NCI-H2196 treated with DMSO at 0.1 percent for 48 hours (cell line): ENCODE measurements around the gene ELFN2.

Source experiments
- DNase-seq: peaks from one replicate; lab custom pipeline; 2025; ENCODE audit not compliant: unreplicated experiment; lab: John Stamatoyannopoulos, UW

ELFN2 gene

DNA sequence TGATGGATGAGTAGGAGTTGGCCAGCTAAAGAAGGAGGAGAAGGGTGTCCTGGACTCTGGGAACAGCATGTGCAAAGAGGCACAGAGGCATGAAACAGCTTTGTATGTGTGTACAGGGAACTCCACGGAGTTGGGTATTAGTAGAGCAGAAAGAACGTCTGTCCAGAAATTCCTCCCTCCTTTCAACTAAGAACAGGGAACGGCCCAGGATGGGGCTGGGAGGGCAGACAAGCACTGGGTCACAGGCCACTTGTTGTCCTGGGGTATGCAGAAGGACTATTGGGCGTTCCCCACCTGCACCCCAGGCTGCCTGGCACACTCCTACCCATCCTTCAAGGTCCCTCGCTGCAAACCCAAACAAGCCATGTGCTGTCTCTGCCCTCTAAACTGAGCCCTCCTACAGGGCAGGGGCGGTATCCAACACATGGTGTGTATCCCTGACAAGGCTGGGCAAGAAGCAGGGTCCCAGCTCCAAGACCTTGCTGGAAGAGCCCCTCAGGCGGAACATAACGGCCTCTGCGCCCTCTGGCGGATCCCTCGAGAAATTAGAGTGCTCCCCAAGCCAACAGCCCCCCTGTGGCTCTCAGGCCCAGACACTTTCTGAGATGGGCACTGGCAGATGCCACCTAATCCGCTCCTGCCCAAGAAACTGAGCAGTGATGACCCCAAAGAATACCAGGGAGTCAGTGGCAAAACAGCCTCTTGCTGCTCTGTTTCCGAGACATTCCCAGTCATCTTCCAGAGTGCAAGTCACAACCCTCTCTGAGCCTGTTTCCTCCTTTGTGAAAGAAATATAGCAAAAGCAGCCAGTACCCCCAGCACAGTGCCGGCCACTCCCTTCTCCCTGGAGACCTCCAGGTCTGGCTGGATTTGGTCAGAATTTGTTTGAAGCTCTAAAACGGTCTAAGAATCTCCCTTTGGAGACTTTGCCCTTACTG is 1.6 kb upstream of the ELFN2 start:
- no peak for DNase-seq

DNA sequence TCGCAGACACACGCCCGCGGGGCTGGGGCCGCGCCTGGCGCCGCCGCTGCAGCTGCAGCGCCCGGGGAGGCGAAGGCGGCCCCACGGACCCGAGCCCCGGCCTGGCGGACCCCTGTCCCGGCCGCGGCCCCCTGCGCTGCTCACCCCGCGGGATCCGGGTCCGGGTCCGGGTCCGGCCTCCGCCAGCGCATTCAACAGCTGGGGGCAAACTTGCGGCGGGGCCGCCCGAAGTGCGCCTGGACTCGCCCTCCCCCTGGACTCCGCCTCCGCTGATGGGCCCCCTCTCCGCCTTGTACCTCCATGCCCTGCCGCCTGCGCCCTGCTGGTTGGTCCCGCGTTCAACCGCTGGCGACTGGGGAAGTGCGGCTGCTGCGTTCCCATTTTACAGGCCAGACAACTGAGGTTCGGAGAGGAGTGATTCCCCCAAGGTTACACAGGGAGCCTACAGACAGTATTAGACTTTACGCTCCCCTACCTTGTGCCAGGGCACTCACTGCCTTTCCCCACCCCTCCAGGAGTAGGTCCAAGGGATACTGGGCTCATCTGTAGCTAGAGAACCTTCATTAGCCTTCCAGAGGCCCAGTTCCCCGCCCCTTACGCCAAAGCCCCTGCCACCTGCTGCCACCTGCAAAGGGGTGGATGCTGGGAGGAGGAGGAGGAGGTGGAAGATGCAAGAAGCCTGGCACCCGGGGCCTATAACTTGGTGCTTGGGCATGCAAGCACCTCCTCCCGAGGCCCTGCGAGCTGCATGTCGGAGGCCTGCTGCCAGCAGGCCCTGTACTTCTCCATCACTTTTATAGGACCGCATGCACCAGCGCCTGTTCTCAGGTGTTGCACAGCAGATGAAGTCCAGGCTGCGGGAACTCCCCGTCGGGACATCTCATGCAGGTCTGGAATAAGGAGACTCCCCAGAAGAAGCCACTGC is 694 bp upstream of the ELFN2 start:
- no peak for DNase-seq

DNA sequence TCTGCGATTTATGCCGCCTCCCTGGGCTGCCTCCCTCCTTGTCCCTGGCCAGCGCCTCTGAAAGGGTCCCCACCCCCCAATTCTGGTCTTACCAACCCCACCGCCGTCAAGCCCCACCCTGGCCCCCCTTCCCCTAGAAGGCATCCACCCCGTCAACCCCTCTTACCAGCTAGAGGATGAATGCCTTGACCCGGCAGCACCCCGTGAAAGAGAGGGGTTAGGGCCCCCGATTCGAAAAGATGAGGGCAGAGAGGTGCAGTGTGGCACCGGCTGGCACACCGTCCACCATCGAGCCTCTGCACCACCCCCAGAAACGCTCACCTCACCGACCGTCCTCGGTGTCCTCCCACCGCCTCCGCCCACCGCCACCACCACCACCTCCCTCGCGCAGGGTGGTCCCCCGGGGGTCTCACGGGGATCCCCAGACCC is 559 bp downstream of the ELFN2 start:
- no peak for DNase-seq

DNA sequence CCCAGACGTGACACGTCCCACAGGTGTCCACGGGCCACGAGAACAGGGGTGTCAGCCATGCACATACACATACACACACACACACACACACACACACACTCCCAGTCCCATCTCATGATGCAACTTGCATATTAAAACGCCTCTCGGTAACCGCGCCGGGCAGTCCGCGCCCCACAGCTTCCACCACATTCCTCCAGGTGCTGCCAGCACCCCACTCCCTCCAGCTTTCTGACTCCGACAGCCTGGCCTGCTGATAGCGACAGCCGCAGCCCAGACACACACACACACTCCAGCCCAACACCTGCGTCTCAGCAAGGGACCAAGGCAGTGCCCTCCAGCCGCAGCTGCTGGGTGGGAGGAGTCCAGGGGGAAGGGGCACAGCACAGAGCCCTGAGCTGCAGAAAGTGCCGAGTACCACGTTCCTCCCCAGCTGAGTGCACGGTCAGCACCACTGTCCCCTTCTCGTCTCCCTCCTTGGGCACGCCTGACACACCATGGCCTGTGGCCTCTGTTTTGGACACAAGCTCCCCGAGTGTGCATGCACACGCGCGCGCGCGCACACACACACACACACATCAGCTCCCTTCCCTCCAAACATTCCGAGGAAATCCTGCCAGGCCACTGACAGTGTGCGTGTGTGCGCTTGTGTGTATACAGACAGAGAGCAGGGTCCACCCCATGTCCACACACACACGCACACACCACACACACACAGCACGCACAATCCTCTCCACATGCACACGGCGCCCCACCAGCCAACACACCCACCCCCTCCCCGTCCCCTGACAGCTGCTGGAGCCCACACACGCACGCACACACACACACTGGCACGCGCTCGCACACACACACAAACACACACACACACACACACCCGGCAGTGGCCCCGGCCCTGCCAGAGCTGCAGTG is 1.2 kb downstream of the ELFN2 start:
- no peak for DNase-seq

DNA sequence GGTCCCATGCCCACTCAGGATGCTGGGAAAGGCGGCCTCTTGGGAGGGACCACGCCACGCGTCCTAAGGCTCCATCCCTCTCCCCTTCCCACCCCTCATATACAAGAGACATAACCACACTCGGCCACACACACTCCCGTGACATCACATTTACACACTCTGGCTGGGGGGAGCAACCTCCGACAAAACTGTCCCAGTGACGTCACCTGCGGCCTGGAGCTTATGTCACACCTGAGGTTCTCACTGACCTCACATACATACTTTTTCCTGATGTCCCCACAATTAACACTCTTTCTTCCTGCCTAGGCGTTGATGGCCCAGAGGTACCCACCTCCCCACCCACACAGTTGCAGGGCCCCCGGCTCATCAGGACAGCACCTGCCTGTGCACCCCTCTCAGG is 1.9 kb downstream of the ELFN2 start:
- no peak for DNase-seq

DNA sequence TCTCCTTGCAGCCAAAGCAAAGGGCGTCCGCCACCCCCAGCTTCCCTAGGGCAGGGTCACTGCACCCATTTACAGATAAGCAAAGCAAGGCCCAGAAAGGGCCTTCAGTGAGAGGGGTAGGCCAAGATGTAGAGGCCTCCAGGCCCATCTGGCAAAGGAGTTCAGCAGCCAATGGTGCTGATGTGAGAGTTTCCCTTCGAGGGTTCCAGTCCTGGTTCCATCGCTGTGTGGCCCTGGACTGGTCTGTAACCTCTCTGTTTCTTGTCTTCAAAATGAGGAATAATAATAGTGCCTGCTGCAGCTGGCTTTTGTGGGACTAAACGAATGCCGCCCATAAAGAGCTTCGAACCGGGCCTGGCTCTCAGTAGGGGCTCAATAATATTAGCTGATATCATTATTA is 4.0 kb downstream of the ELFN2 start:
- no peak for DNase-seq

DNA sequence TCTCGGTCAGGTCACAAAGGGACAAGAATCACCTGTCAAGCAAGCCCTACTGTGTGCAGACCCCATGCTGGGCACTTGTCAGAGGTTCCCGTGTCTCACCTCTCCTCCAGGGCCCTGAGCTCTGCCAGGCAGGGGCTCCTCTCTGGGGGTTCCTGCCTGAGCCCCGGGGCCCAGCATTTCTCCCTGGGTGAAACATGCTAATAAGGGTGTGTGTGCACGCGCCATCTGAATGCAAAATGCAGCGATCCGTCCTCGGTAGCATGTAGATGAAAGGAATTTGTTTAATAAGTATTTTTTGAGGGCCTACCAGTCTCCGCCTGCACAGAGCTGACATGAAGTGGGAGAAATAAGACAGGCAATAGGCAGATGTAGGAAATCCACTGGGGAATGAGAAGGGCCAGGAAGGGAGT is 5.8 kb downstream of the ELFN2 start:
- no peak for DNase-seq

DNA sequence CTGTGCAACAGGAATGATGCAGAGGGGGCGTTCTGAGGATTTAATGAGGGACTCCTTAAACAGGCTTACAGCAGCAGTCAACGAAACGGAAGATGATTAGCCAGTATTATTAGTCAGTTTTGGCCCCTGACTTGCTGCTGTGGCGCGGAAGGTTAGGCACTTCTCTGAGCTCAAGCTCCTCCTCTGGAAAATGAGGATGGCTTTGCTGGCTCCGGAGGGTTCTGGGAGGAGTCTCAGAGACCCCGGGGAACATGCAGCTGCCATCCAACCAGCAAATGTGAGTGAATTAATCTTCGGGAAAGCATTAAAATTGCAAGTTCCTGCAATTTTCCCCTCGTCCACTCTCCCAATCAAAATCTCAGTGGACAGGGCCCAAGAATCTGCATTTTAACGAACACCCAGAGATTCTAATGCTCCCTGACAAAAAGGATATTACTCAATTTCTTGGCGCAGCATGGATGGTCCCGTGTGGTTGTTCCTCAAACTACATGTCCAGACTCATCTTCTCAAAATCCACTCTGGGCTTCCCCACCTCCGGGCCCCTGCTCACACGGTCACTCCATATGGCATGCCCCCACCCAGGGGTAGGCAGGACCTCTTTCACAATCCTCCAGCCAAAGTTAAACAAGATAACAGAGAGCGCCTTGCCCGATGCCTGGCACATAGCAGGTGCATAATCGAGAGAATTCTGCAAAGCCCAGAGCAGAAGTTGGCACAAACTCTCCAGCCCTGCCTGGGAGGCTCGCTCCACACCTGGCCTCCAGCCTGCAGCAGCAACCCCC is 6.4 kb downstream of the ELFN2 start:
- no peak for DNase-seq

DNA sequence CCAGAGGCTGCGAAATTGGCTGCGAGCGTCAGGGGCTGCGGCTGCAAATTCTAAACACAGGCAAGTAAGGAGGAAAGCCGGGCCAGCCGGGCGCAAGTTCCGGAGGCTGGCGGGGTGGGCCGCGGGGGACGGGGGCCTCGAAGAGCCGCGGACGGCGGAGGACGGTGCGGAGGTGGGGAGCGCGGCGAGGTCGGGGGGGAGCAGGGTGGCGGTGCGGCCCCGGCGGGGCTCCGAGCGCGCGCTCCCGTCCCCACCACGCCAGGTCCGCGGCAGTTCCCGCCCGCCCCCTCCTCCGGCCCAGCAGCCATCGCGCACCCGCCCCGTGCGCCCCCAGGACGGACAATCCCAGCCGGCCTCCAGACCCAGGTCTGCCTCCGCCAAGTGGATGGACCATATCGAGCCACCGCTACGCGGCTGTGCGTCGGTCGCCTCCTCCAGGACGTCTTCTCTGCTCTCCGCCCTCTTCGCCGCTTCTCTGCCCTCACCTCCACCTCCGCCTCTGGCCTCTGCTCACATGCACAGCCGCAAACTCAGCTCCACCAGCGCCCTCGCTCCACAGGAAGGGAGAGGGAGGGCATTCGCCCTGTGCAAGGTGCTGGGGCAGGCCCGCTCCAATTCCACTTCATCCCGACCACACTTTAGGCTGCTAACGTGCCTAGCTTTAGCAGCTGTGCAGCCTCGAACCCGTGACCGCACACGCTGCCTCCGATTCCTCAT is 7.2 kb downstream of the ELFN2 start:
- no peak for DNase-seq

DNA sequence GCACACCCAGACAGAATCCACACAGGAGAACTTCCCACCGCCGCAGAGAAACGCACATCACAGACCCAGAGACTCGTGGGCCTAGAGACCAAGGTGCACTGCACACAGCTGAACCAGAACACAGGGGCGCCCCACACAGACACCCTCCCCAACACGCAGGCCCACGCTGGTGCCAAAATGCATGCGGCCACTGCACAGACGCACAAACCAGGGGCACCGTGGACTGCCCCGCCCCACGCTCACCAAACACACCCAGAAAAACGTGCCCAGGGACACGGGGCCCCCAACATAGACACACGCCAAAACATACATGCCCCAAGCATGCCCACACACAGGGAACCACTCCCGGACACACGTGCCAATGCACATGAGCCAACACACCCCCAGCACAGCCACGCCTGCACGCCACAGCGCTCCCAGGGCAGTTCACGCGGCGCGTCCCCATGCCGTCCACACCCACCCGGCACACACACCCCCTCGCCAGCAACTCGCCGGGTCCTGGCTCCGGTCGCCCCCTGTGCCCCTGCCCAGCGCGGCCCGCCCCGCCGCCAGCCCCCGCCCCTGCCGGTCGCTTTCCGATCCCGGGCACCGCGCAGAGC is 7.8 kb downstream of the ELFN2 start:
- no peak for DNase-seq

DNA sequence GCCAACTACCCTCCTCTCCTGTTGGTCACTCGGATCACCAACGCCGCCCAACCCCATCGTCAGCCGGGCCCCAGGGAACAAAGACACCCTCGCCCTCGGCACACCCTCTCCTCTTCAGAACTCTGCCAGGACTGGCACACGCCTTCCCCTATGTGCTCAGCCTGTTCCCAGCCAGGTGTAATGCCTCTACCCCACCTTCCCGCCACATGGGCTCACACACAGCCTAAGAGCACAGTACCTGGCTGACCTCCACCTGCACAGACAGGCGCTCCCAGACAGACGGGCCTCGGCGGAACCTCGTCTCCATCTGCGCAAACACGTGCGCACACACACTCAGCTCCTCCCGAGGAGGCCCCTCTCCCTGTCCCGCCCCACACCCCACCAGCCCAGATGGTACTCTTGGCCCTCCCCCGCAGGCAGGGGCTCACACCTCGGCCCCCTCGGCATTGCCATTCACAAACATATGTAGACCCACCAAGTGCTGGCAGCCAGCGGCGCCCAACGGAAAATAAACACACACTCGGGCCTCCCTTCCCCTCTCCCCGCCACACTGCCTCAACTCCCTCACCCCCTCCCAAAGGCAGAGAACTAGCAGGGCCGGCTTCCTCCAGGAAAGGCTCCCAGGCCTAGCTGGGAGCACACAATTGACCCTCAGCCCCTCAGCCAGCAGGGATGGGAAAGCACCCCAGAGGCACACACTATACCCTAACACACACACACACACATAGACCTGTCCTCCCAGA is 8.5 kb downstream of the ELFN2 start:
- no peak for DNase-seq

DNA sequence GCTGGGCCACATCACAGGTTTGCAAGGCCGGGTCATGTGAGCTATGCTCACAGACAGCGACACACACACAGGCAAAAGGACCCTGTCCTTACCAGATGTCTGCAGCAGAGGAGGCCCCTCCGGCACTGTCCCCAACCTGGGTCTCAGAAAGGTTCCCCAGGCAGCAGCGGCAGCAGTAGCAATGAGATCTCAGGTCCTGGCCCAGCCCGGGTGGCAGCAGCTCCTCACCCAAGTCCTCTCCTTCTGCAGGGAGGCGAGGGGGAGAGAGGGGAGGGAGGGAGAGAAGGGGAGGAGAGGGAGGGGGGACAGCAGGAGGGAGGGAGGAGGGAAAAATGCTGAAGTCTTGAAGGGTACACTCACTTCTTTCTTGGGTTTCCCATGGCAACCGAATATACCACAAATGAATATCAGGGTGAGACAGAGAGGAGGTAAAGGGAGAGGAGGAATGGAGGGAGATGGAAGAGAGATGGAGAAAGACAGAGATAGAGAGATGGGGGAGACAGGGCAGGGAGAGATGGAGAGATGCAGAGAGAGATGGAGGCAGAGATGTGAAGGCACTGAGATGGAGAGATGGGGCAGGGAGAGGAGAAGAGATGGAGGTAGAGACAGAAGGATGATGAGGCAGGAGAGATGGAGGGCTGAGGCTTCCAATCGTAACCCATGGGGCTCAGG is 9.5 kb downstream of the ELFN2 start:
- DNase-seq, result no peak

DNA sequence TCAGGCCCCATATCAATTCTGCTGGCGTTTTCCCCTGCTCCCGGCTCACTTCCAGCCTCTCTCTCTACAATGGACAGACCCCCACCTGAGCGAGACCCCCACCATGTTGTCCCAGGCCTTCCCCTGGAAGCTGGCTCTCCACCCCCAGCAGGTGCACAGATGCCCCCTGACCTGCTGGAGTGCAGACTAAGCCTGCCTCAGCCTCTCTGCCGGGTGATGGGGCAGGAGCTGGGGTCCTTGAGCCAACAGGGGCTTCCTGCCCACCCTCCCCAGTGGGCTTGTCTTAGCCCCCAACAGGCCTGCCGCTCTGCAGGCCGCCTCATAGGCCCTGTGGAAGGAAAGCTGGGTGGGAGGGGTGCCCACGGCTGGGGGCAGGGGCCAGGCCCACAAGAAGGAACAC is 10.0 kb downstream of the ELFN2 start:
- no peak for DNase-seq

DNA sequence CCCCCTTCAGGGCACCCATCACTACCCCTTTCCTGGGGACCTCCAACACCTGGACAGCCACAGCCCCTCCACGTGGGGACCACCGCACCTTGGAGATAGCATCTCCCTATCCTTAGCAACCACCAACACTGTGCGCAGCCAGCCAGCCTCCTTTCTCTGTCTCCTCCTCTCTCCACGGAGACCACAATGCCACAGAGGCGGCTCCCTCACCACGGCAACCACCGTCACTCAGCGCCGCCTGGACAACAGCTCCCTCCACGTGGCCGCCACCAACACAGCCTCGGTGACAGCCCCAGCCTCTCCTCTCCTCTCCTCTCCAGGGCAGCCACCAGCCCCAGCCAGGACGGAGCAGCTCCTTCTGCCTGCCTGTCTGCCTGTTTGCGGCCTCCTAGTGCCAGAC is 10.5 kb downstream of the ELFN2 start:
- DNase-seq, result no peak

DNA sequence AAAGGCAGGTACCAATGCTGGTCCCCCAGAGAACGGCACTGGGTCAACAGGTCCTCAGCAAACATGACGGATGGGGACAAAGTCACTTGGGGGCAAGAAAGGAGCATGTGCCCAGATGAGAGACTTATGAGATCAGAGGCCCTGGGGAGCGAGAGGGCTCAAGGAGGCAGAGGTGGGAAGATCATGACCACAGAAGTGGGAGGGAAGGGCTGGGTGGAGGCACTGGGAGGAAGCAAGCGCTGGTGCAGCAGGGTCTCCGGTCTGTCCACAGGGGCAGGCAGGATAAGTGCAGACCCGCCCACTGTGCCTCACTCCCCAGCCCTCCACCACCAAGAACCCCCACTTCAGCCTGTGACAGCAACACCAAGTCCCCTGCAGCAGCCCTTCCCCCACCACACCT is 10.9 kb downstream of the ELFN2 start:
- no peak for DNase-seq

DNA sequence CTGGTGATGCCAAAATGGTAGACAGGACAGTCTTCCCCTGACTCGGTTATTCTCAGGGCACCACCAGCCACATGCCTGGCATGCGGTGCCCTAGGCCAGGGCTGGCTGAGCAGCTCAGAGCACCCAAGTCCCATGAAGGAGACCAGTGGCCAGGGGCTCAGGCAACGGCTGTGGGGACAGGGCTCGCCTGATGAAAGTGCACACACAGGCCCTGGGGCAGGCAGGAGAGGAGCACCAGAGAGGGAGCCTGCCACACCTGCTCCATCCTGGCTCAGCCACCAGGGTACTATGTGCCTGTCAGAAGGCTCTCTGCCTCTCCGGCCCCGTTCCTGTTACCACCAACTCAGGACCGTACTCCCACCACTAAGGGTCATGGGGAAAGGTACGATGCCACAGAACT is 12.1 kb downstream of the ELFN2 start:
- no peak for DNase-seq

DNA sequence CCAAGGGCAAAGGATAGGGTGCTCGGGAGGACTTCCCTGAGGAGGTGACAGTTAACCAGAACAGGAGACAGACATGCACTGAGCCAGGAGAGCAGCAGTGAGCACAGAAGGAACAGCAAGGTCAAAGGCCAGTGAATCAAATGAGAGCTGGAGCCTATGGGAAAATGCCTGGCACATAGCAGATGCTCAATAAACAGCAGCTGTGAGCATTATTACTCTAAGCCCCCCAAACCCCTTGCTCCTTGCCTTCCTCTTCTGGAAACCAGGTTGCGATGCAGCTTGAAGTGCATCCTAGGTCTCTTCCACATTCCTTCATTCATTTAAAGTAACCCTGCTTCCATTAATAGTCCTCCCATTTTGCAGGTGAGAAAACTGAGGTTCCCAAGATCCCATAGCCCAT is 13.0 kb downstream of the ELFN2 start:
- no peak for DNase-seq

DNA sequence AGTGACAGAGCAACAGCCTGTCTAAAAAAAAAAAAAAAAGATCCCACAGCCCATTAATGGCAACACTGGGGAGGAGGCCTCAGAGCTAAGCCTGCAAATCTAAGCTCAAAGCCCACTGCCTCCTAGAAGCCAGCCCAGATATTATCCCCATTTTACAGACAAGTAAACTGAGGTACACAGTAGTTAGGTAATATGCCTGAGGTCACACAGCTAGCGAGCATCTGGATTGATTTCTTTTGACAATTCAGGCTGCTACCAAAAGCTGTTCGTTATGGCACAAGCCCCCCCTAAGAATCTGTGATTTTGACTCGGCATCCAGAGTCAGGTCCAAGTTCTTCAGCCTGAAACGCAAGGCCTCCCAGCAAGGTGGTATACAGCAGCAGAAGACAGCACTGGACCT is 13.7 kb downstream of the ELFN2 start:
- no peak for DNase-seq
